PC-9 (cell line): ENCODE results near the gene DSCAM.

Source experiments
- EZH2 ChIP-seq: fragments of 200-600 bp; sonication (generic); IDR thresholded peaks from 2 replicates; pipeline ENCODE4 v1.8.0; 2017; ENCODE audit warnings: antibody characterized with exemption, low read depth
- TF ChIP-seq, protein P1 (sequence below): fragments of 200-600 bp; sonication (generic); conservative IDR thresholded peaks from 2 replicates; pipeline ENCODE4 v1.6.1; 2017; ENCODE audit warnings: mixed run types, antibody characterized with exemption, mild to moderate bottlenecking, moderate library complexity

- TF ChIP-seq, protein P1, sequence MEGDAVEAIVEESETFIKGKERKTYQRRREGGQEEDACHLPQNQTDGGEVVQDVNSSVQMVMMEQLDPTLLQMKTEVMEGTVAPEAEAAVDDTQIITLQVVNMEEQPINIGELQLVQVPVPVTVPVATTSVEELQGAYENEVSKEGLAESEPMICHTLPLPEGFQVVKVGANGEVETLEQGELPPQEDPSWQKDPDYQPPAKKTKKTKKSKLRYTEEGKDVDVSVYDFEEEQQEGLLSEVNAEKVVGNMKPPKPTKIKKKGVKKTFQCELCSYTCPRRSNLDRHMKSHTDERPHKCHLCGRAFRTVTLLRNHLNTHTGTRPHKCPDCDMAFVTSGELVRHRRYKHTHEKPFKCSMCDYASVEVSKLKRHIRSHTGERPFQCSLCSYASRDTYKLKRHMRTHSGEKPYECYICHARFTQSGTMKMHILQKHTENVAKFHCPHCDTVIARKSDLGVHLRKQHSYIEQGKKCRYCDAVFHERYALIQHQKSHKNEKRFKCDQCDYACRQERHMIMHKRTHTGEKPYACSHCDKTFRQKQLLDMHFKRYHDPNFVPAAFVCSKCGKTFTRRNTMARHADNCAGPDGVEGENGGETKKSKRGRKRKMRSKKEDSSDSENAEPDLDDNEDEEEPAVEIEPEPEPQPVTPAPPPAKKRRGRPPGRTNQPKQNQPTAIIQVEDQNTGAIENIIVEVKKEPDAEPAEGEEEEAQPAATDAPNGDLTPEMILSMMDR, result no peak
- no peak for TF ChIP-seq EZH2
Observed at GRCh38 chr21:40388046-40388445, 458.9 kb downstream of the DSCAM start.
